Neural cell (in vitro differentiated cells): ENCODE results near the gene MCM5. TPM values are rescaled to one million over a fixed set of nuclear protein-coding genes. Genes with fewer than 3 reads are reported as not detected.

Experiments used
- H2AFZ ChIP-seq: fragments of 200-600, 300-800 bp; sonication (generic), shearing (Covaris generic); 2 replicates; pipeline ENCODE4 v1.6.0; 2014; ENCODE audit warnings: low read depth, mild to moderate bottlenecking, antibody characterized with exemption, low read length, moderate library complexity
- H3F3A ChIP-seq: fragments of 200-600 bp; shearing (Covaris generic); 2 replicates; pipeline ENCODE4 v1.6.1; 2016; ENCODE audit warnings: mild to moderate bottlenecking, moderate library complexity, mixed read lengths, antibody characterized with exemption, low read length; ENCODE audit not compliant: insufficient read depth, poor library complexity, severe bottlenecking
- H3K27ac ChIP-seq: fragments of 200-600, 300-800 bp; sonication (generic), shearing (Covaris generic); 2 replicates; pipeline ENCODE4 v1.5.1; 2014; ENCODE audit warnings: mild to moderate bottlenecking, low read length, moderate library complexity
- H3K27me3 ChIP-seq: fragments of 300-800, 200-600 bp; sonication (generic), shearing (Covaris generic); 2 replicates; pipeline ENCODE4 v1.6.0; 2014; ENCODE audit warnings: mild to moderate bottlenecking, low read depth, low read length, moderate library complexity; ENCODE audit not compliant: insufficient read depth
- H3K36me3 ChIP-seq: fragments of 300-800, 200-600 bp; sonication (generic), shearing (Covaris generic); 2 replicates; pipeline ENCODE4 v1.5.1; 2014; ENCODE audit warnings: mild to moderate bottlenecking, antibody characterized with exemption, low read length, moderate library complexity; ENCODE audit not compliant: insufficient read depth
- H3K4me2 ChIP-seq: fragments of 300-800, 200-600 bp; sonication (generic), shearing (Covaris generic); 2 replicates; pipeline ENCODE4 v1.6.0; 2014; ENCODE audit warnings: mild to moderate bottlenecking, low read length
- H3K4me3 ChIP-seq: fragments of 300-800, 200-600 bp; sonication (generic), shearing (Covaris generic); 2 replicates; pipeline ENCODE4 v1.5.1; 2014; ENCODE audit warnings: mild to moderate bottlenecking, low read length, moderate library complexity
- H3K79me2 ChIP-seq: fragments of 200-600 bp; shearing (Covaris generic); replicated peaks from 2 replicates; pipeline ENCODE4 v1.6.0; 2014; ENCODE audit warnings: mild to moderate bottlenecking, low read length, moderate library complexity; ENCODE audit not compliant: insufficient read depth
- H3K9ac ChIP-seq: fragments of 300-800, 200-600 bp; sonication (generic), shearing (Covaris generic); 2 replicates; pipeline ENCODE4 v1.6.1; 2016; ENCODE audit warnings: mild to moderate bottlenecking, low read length, mixed read lengths
- H3K9me2 ChIP-seq: fragments of 200-600 bp; shearing (Covaris generic); 2 replicates; pipeline ENCODE4 v1.6.1; 2016; ENCODE audit warnings: mild to moderate bottlenecking, low read length, mixed read lengths; ENCODE audit not compliant: insufficient read depth
- H3K9me3 ChIP-seq: fragments of 200-600, 300-800 bp; sonication (generic), shearing (Covaris generic); 2 replicates; pipeline ENCODE4 v1.6.1; 2016; ENCODE audit warnings: mild to moderate bottlenecking, mixed run types, low read length, moderate library complexity, mixed read lengths
- H4K20me1 ChIP-seq: fragments of 200-600 bp; shearing (Covaris generic); 2 replicates; pipeline ENCODE4 v1.6.1; 2016; ENCODE audit warnings: mild to moderate bottlenecking, mixed run types; ENCODE audit not compliant: insufficient read depth
- EP300 ChIP-seq: fragments of 450-650 bp; conservative IDR thresholded peaks from 2 replicates; pipeline ENCODE4 v1.6.1; 2014; ENCODE audit warnings: antibody characterized with exemption, mild to moderate bottlenecking, moderate library complexity; ENCODE audit not compliant: poor library complexity, severe bottlenecking
- EZH2 ChIP-seq: fragments of 200-600, 300-800 bp; shearing (Covaris generic), sonication (generic); IDR thresholded peaks from 2 replicates; pipeline ENCODE4 v1.6.1; 2014; ENCODE audit warnings: antibody characterized with exemption, low read length, borderline replicate concordance, mild to moderate bottlenecking; ENCODE audit not compliant: insufficient read depth, poor library complexity, severe bottlenecking
- MXI1 ChIP-seq: fragments of 450-650 bp; conservative IDR thresholded peaks from 2 replicates; pipeline ENCODE4 v1.6.1; 2014; ENCODE audit warnings: antibody characterized with exemption, mild to moderate bottlenecking; ENCODE audit not compliant: poor library complexity, severe bottlenecking
- POLR2AphosphoS5 ChIP-seq: IDR thresholded peaks from 2 replicates; pipeline ENCODE4 v1.6.1; 2012
- RAD21 ChIP-seq: fragments of 450-650 bp; conservative IDR thresholded peaks from 2 replicates; pipeline ENCODE4 v1.6.1; 2014; ENCODE audit warnings: antibody characterized with exemption, mild to moderate bottlenecking, moderate library complexity
- SMC3 ChIP-seq: fragments of 450-650 bp; conservative IDR thresholded peaks from 2 replicates; pipeline ENCODE4 v1.6.1; 2014; ENCODE audit warnings: antibody characterized with exemption, mild to moderate bottlenecking, moderate library complexity; ENCODE audit not compliant: poor library complexity
- TAF1 ChIP-seq: IDR thresholded peaks from 2 replicates; pipeline ENCODE4 v1.6.1; 2012; ENCODE audit warnings: low read depth
- polyA plus RNA-seq: library from polyadenylated mRNA; depleted of rRNA; stranded (reverse); fragments of >200 nt; gene quantifications from 2 replicates; pipeline ENCODE4 v1.2.3, GENCODE V29; 2014
- TF ChIP-seq, protein P1 (sequence below): IDR thresholded peaks from 2 replicates; pipeline ENCODE4 v1.6.1; 2012; ENCODE audit warnings: borderline replicate concordance
- TF ChIP-seq, protein P2 (sequence below): fragments of 450-650 bp; IDR thresholded peaks from 2 replicates; pipeline ENCODE4 v1.5.1; 2014; ENCODE audit warnings: antibody characterized with exemption, mild to moderate bottlenecking, moderate library complexity; ENCODE audit not compliant: poor library complexity, severe bottlenecking

MCM5 gene
- polyA plus RNA-seq, 1 donor from 2014 or later: 6.9 TPM

DNA sequence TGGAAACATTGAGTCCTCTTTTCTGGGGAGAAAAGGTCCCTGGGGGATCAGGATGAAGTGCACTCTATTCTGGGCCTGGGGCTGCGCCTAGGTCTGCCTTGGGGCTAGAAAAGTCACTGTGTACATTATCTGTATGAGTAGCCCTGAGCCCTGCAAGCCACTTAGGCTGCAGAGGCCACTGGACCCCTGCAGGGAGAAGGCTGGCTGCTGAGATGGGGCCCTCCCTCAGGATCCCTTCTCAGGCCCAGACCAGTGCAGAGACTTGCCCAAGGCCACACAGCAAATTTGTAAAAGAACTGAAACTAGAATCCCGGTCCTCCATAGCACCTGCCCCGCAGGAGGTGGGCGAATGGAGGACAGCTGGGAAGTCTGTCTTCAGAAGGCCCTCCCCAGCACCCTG lies 45.9 kb upstream of the MCM5 start:
- no peak overlapping the region for H3K27ac ChIP-seq
- no peak overlapping the region for H2AFZ ChIP-seq
- TF ChIP-seq, protein P1, sequence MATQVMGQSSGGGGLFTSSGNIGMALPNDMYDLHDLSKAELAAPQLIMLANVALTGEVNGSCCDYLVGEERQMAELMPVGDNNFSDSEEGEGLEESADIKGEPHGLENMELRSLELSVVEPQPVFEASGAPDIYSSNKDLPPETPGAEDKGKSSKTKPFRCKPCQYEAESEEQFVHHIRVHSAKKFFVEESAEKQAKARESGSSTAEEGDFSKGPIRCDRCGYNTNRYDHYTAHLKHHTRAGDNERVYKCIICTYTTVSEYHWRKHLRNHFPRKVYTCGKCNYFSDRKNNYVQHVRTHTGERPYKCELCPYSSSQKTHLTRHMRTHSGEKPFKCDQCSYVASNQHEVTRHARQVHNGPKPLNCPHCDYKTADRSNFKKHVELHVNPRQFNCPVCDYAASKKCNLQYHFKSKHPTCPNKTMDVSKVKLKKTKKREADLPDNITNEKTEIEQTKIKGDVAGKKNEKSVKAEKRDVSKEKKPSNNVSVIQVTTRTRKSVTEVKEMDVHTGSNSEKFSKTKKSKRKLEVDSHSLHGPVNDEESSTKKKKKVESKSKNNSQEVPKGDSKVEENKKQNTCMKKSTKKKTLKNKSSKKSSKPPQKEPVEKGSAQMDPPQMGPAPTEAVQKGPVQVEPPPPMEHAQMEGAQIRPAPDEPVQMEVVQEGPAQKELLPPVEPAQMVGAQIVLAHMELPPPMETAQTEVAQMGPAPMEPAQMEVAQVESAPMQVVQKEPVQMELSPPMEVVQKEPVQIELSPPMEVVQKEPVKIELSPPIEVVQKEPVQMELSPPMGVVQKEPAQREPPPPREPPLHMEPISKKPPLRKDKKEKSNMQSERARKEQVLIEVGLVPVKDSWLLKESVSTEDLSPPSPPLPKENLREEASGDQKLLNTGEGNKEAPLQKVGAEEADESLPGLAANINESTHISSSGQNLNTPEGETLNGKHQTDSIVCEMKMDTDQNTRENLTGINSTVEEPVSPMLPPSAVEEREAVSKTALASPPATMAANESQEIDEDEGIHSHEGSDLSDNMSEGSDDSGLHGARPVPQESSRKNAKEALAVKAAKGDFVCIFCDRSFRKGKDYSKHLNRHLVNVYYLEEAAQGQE: no peak

DNA sequence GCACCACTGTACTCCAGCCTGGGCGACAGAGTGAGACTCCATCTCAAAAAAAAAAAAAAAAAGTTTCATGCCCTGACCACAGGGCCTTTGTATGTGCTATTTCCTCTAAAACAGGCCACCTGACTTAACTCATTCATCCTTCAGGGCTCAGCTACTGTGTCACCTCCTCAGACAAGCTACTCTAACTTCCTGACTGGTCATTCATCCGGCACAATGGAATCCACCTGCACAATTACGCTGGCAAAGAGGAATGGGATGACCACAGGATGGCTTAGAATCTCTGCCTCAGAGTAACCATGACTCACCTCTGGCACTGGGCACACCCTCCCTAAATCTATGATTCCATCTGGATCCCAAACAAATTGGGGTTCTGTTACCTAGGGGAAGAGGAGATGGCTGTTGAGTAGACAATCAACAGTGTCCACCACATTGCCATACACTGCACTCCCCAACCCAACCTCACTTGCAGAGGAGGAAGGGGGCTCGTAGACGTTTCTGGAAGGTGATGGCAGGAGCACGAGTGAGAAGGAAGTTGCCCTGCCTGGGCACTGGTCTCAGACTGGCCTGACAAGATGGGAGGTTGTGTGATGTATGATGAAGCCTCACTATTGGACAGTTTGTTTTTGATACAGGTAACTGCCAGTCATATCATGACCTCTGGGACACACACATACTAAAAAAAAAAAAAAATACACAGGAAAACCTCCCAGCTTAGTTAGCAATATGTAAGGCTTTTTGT lies 41.9 kb upstream of the MCM5 start:
- Histone ChIP-seq H4K20me1 (no peaks in the 10 kb centered on the region), H3K4me2 (no peak overlapping the region), H3K36me3 (no peaks in the 10 kb centered on the region), H3K9me3 (no peaks in the 10 kb centered on the region), H3F3A (no peaks in the 10 kb centered on the region), H3K9ac (no peak overlapping the region), H2AFZ (no peak overlapping the region), H3K27me3 (no peaks in the 10 kb centered on the region), H3K79me2 (no peaks in the 10 kb centered on the region), H3K4me3 (no peak overlapping the region), H3K9me2 (no peaks in the 10 kb centered on the region), H3K27ac (no peak overlapping the region)
- TF ChIP-seq SMC3 (no peak), EZH2 (no peak), EP300 (no peak), MXI1 (no peak), POLR2AphosphoS5 (no peak), TAF1 (no peak), RAD21 (no peak)
- TF ChIP-seq, protein P2, sequence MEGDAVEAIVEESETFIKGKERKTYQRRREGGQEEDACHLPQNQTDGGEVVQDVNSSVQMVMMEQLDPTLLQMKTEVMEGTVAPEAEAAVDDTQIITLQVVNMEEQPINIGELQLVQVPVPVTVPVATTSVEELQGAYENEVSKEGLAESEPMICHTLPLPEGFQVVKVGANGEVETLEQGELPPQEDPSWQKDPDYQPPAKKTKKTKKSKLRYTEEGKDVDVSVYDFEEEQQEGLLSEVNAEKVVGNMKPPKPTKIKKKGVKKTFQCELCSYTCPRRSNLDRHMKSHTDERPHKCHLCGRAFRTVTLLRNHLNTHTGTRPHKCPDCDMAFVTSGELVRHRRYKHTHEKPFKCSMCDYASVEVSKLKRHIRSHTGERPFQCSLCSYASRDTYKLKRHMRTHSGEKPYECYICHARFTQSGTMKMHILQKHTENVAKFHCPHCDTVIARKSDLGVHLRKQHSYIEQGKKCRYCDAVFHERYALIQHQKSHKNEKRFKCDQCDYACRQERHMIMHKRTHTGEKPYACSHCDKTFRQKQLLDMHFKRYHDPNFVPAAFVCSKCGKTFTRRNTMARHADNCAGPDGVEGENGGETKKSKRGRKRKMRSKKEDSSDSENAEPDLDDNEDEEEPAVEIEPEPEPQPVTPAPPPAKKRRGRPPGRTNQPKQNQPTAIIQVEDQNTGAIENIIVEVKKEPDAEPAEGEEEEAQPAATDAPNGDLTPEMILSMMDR: no peak

More for the DNA sequence above, 45.9 kb upstream of the MCM5 start:
- Histone ChIP-seq H3K79me2 (no peaks in the 10 kb centered on the region), H4K20me1 (no peaks in the 10 kb centered on the region), H3K9me3 (no peaks in the 10 kb centered on the region), H3K4me3 (no peak overlapping the region), H3K9ac (no peak overlapping the region), H3K4me2 (no peak overlapping the region), H3K36me3 (no peaks in the 10 kb centered on the region), H3K9me2 (no peaks in the 10 kb centered on the region), H3F3A (no peaks in the 10 kb centered on the region), H3K27me3 (no peaks in the 10 kb centered on the region)
